ENCODE measurements around the gene IZUMO1. TPM values are rescaled to one million over a fixed set of nuclear protein-coding genes. Genes with fewer than 3 reads are reported as not detected.

The IZUMO1 gene
- total and polyA plus RNA-seq, 2 of the 8 experiments (the other 6 are each of a cell fraction or from before 2014, with no cell fraction given) = 0.33 to 1.8 TPM

DNA sequence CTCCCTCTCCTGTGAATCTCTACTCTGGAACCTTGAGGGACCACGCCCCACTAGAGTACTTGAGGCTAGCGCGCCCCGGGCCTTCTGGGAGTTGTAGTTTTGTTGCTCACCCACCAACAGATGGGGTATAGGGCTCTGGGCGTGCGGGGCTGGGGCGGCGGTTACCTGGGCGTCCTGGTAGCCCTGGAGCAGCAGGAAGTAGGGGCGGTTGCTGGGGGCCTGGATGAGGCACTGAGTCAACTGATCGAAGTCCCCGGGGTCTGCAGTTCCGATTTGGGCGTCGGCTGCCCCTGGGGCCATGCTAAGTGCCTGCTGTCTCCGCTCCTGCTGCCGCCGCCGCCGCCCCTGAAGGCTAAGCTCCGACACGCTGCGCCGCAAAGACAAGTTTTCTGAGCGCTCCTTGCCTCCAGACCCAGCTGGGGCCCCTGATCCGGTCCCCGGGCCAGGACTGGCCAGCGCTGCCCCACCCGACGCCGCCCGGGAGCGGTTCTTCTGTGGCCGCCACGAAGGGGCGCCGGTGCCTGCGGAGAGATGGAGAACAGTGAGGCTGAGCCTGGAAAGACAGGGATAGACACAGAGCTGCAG, 11.6 kb downstream of the IZUMO1 start:
- H3K4me2 ChIP-seq (ENCODE audit: insufficient read depth in 1 of 2, low read depth in 2 of 2, low read length in 2 of 2) = peak overlapping the region; percentile 64 to 84
- DNase-seq (ENCODE audit: low read depth in 1 of 2, low spot score in 2 of 2) (peak in 1 of 2 experiments; percentile 88), FAIRE-seq (peak; percentile 19)
- H3K36me3 ChIP-seq (ENCODE audit: control insufficient read depth in 2 of 4, insufficient read depth in 4 of 4, low read length in 3 of 4) = no peaks in the 10 kb centered on the region
- ChIA-PET POLR2A (ENCODE audit: partially characterized antibody) (interaction anchor here (0.6 to 4.4 kb wide), 5 partner anchors 9 to 98 kb away, joined by 3 to 16 read pairs (median 4); partner anchors contain the start of gene CA11), CTCF (ENCODE audit: partially characterized antibody) (interaction anchor here (1.0 to 2.2 kb wide), 4 partner anchors 8 to 90 kb away, joined by 3 to 10 read pairs (median 4); partner anchors contain the start of gene CA11)
- no peak overlapping the region for H2AK5ac ChIP-seq (ENCODE audit: low read depth, low read length)
- H2BK12ac ChIP-seq (ENCODE audit: low read depth, low read length) = no peak overlapping the region
- peaks cover 10% of the 10 kb centered on the region; the same call in 1 of the 2 replicates for H3K23me2 ChIP-seq (ENCODE audit: low read depth, low read length)
- H3K23ac ChIP-seq (ENCODE audit: insufficient read length) = no peak overlapping the region
- H3K27me3 ChIP-seq (replicated peaks in 1 of 4; ENCODE audit: control insufficient read depth in 3 of 4, extremely low read depth in 1 of 4, insufficient read depth in 3 of 4, low read length in 3 of 4) = peaks cover 3 to 12% (median 9%) of the 10 kb centered on the region in 4 experiments; a peak in 6 of 7 replicates
- H3K79me1 ChIP-seq (ENCODE audit: low read depth, low read length) = no peaks in the 10 kb centered on the region
- H3K79me2 ChIP-seq (ENCODE audit: control insufficient read depth in 1 of 2, insufficient read depth in 2 of 2, low read length in 2 of 2) = no peaks in the 10 kb centered on the region
- no peak overlapping the region for H2BK120ac ChIP-seq (replicated peaks; ENCODE audit: low read depth, low read length)
- H3K4me3 ChIP-seq (ENCODE audit: extremely low read depth in 1 of 4, insufficient read depth in 2 of 4, low read depth in 3 of 4, low read length in 4 of 4) = peak overlapping the region; percentile 47 to 72 (median 54)
- H3K9me3 ChIP-seq (ENCODE audit: insufficient read depth in 2 of 2, low read depth in 1 of 2, low read length in 1 of 2) = no peaks in the 10 kb centered on the region
- no peak overlapping the region for H3K27ac ChIP-seq (ENCODE audit: low read depth, low read length)
- 0 out of 7 replicates have a peak overlapping the region, but pooled peaks of 1 of the 4 experiments have one; percentile 2 for H3K9ac ChIP-seq (replicated peaks in 1 of 4; ENCODE audit: extremely low read depth in 1 of 4, low read depth in 3 of 4, low read length in 3 of 4)
- H4K5ac ChIP-seq (ENCODE audit: insufficient read length, low read depth, low read length) = peak overlapping the region; percentile 37
- H4K20me1 ChIP-seq (replicated peaks in 1 of 2; ENCODE audit: control insufficient read depth in 1 of 2, insufficient read depth in 2 of 2, low read length in 2 of 2) = no peaks in the 10 kb centered on the region
- H2BK15ac ChIP-seq (ENCODE audit: low read length) = no peak overlapping the region
- no peak overlapping the region; the same call in 1 of the 2 replicates for H2AFZ ChIP-seq (ENCODE audit: low read length)
- WGBS, 2 experiments (ENCODE audit: extremely low coverage in 1 of 2, insufficient coverage in 1 of 2, insufficient read length in 1 of 2, insufficient replicate concordance in 2 of 2, low coverage in 1 of 2, low lambda C conversion rate in 2 of 2, missing lambda C conversion rate in 1 of 2) = 4% methylated on average over 38 of the region's 38 CpGs; no CpG with 5 or more reads in 1 of the 2 experiments
- H3K18ac ChIP-seq (ENCODE audit: extremely low read depth, low read length) = 0 out of 2 replicates have a peak overlapping the region, but pooled peaks have one; percentile 39
- no peak overlapping the region for H3K56ac ChIP-seq (replicated peaks; ENCODE audit: insufficient read length, low read depth, low read length)
- H4K91ac ChIP-seq (replicated peaks; ENCODE audit: insufficient read length, low read length) = no peak overlapping the region
- H4K8ac ChIP-seq (ENCODE audit: extremely low read depth, insufficient read depth, low read length) = no peak overlapping the region
- peaks cover 5 to 9% (median 9%) of the 10 kb centered on the region in 4 experiments for H3K4me1 ChIP-seq (replicated peaks in 1 of 4; ENCODE audit: control insufficient read depth in 3 of 4, insufficient read depth in 4 of 4, low read length in 3 of 4)
- H3K14ac ChIP-seq (ENCODE audit: insufficient read length) = no peak overlapping the region
- no peak overlapping the region for H3K4ac ChIP-seq (replicated peaks; ENCODE audit: insufficient read length, low read depth, low read length)
- no peak overlapping the region for H2BK20ac ChIP-seq (ENCODE audit: low read length)
- peak overlapping the region; percentile 19; the same call in 1 of the 2 replicates for H2BK5ac ChIP-seq (ENCODE audit: low read depth, low read length)
- TF ChIP-seq SIX5 (IDR thresholded peaks at IDR 0.05; ENCODE audit: low read depth, low read length) = peak; percentile 73
- TF ChIP-seq GABPA (IDR thresholded peaks at IDR 0.05; ENCODE audit: borderline replicate concordance, insufficient read depth, low read length) = no peak
- TF ChIP-seq RAD21 (IDR thresholded peaks at IDR 0.05 in 1 of 2, conservative IDR thresholded peaks at IDR 0.05 in 1 of 2; ENCODE audit: low read depth in 2 of 2, low read length in 2 of 2) = peak in 1 of 2 experiments; percentile 8; a peak in 1 of 4 replicates
- TF ChIP-seq ASH2L (IDR thresholded peaks at IDR 0.05; ENCODE audit: low read length) = peak; percentile 52
- no peak for TF ChIP-seq RXRA (IDR thresholded peaks at IDR 0.05; ENCODE audit: insufficient read depth, low read depth, low read length)
- TF ChIP-seq KDM4A (IDR thresholded peaks at IDR 0.05; ENCODE audit: low read depth, low read length, severe bottlenecking) = peak; percentile 93
- peak; percentile 30; the same call in 1 of the 2 replicates for TF ChIP-seq YY1 (IDR thresholded peaks at IDR 0.05; ENCODE audit: low read depth, low read length)
- no peak for TF ChIP-seq ZNF274 (IDR thresholded peaks at IDR 0.05; ENCODE audit: borderline replicate concordance, extremely low read depth, low read length)
- TF ChIP-seq, protein P1, sequence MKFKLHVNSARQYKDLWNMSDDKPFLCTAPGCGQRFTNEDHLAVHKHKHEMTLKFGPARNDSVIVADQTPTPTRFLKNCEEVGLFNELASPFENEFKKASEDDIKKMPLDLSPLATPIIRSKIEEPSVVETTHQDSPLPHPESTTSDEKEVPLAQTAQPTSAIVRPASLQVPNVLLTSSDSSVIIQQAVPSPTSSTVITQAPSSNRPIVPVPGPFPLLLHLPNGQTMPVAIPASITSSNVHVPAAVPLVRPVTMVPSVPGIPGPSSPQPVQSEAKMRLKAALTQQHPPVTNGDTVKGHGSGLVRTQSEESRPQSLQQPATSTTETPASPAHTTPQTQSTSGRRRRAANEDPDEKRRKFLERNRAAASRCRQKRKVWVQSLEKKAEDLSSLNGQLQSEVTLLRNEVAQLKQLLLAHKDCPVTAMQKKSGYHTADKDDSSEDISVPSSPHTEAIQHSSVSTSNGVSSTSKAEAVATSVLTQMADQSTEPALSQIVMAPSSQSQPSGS (IDR thresholded peaks at IDR 0.05; ENCODE audit: low read length) = no peak
